GM23248 (cell line): ENCODE results near the gene PTCH1.

ENCODE experiments used
- EZH2 ChIP-seq: fragments of 200-600 bp; sonication (generic); IDR thresholded peaks from 2 replicates; pipeline ENCODE4 v1.6.1; 2018; ENCODE audit warnings: antibody characterized with exemption, mild to moderate bottlenecking; ENCODE audit not compliant: insufficient read depth, poor library complexity, severe bottlenecking
- EZH2phosphoT487 ChIP-seq: fragments of 200-600 bp; sonication (generic); IDR thresholded peaks from 2 replicates; pipeline ENCODE4 v1.6.1; 2018; ENCODE audit warnings: antibody characterized with exemption, moderate library complexity, mild to moderate bottlenecking, low read depth; ENCODE audit not compliant: insufficient read depth

DNA sequence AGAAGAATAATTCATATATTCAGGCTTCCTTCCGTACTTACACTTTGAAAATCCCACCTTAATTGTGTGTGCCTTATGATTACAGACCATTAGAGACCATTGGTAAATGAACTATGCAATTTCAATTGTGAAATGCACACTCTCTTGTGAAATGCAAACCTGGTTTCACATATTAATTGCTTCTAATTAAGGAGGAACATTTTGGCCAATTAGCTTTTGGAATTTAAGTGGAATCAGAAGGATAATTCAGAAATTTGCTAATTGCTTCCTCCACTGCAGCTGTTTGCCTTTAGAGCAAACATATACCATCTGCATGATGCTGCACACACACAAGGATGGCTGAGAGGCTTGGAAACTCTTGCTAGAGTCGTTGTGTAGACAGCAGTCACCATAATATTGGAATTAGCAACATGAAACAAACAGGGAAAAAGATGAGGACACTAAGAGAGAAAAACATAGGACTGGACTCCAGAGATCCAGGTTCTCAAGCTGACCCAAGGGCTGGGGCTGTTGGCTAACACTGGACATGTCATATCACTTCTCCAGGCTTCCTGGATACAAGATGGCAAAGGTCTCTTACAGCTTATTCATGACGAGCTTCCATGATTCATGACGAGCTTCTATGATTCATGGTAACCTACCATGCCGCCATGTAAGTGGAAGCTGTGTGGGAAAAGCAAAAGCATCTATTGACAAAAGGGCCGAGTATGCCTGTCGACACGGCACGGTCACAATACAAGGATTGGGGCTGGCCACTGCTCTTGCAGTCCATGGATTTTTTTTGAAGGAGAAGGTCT, 78.0 kb downstream of the PTCH1 start:
- no peak for TF ChIP-seq EZH2
- TF ChIP-seq EZH2phosphoT487 = no peak
